Measurements from ENCODE around the gene PDCL2.

- TF ChIP-seq CTCF (IDR thresholded peaks at IDR 0.05) (no peak), EP300 (IDR thresholded peaks at IDR 0.05) (no peak), POLR2A (IDR thresholded peaks at IDR 0.05) (no peak)
Measured at GRCh38 chr4:55617587-55618197, 25.6 kb upstream of the PDCL2 start.
